Measurements from ENCODE around the gene TBC1D23.
A peak's percentile ranks its signal among the peaks of the same experiment; 100 is the strongest.

TBC1D23 gene

DNA sequence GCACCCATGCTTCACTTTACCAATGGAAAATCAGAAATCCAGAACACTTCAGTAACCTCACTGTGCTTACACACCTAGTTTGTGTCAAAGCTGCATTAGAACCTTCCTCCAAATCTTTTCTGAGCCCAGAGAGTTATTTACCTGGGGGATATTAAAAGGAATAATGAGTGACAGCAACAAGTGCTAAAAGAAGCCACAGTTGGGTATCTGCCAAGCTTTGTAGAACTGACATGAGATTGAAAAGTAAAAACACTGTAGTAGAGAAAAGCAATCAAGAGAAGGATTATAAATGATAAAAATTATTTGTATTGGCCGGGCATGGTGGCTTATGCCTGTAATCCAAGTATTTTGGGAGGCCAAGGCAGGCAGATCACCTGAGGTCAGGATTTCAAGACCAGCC is 8.8 kb upstream of the TBC1D23 start:
- Histone ChIP-seq H4K91ac (ENCODE audit: low read length) (no peak overlapping the region), H3K23ac (ENCODE audit: low read length in 2 of 2) (no peak overlapping the region), H2BK5ac (ENCODE audit: low read depth, low read length, poor library complexity, severe bottlenecking) (no peak overlapping the region), H2BK12ac (ENCODE audit: low read length in 2 of 2) (no peak overlapping the region), H3K4me3 (ENCODE audit: insufficient read depth in 1 of 2, low read depth in 1 of 2, low read length in 2 of 2) (no peak overlapping the region), H2BK120ac (ENCODE audit: low read depth, low read length) (peak overlapping the region; percentile 61), H3K79me1 (replicated peaks; ENCODE audit: low read length, poor library complexity, severe bottlenecking) (no peaks in the 10 kb centered on the region), H2BK15ac (ENCODE audit: low read depth, poor library complexity, severe bottlenecking) (no peak overlapping the region), H3K36me3 (ENCODE audit: control insufficient read depth in 1 of 2, insufficient read depth in 2 of 2, low read depth in 1 of 2, low read length in 2 of 2) (peaks cover 0 to 10% of the 10 kb centered on the region in 2 experiments), H3K27ac (ENCODE audit: low read length, poor library complexity, severe bottlenecking) (no peak overlapping the region), H2AK5ac (ENCODE audit: low read length, severe bottlenecking) (no peak overlapping the region), H3K9me3 (ENCODE audit: control insufficient read depth, low read length) (no peaks in the 10 kb centered on the region), H3K27me3 (ENCODE audit: control insufficient read depth in 1 of 2, insufficient read depth in 1 of 2, low read length in 2 of 2) (no peaks in the 10 kb centered on the region), H3K4me1 (ENCODE audit: control insufficient read depth, insufficient read depth, low read depth, low read length) (no peaks in the 10 kb centered on the region), H3K4ac (ENCODE audit: low read depth in 1 of 2, low read length in 2 of 2) (no peak overlapping the region), H3K18ac (ENCODE audit: low read depth in 1 of 2, low read length in 2 of 2) (no peak overlapping the region), H3K4me2 (ENCODE audit: low read length, poor library complexity, severe bottlenecking) (no peak overlapping the region), H3K14ac (ENCODE audit: low read length in 2 of 2) (no peak overlapping the region), H2AFZ (ENCODE audit: low read depth, low read length) (no peak overlapping the region), H3K9ac (ENCODE audit: low read length) (no peak overlapping the region), H4K8ac (ENCODE audit: low read length) (no peak overlapping the region)
- 97% methylated on average over 1 of the region's 1 CpG for WGBS
- no peak for DNase-seq

DNA sequence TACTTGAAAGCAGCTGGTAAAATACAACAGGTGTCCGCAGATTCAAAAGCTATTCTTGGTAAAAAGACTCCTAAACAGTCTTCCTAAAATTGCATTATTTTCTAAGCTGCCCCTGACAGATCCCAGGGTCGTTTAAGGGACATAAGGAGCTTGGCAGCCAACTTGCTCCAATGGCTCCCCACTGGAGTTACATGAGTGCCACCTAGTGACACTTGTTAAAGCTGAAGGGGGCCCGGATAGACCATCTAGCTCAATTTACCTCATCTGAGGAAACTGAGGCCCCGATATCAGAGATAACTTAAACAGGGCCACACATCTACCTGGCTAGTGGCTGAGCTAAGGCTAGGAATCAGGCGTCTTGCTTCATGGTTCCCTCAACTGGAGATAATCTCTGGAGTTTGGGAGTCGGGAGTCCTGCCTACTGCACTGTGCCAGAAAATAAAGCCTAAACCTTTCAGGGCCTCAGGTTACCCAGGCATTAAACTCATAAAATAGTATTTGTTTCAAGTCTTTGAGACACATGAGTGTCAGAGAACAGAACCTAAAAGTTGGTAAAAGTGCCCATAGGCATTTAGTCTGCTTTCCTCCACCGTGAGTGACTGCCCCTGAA is 6.5 kb upstream of the TBC1D23 start:
- peak overlapping the region in 1 of 2 experiments; percentile 24 for H3K4ac ChIP-seq (ENCODE audit: low read depth in 1 of 2, low read length in 2 of 2)
- peaks cover 0 to 6% of the 10 kb centered on the region in 2 experiments for H3K36me3 ChIP-seq (ENCODE audit: control insufficient read depth in 1 of 2, insufficient read depth in 2 of 2, low read depth in 1 of 2, low read length in 2 of 2)
- WGBS = 34% methylated on average over 6 of the region's 7 CpGs
- no peaks in the 10 kb centered on the region for H3K4me1 ChIP-seq (ENCODE audit: control insufficient read depth, insufficient read depth, low read depth, low read length)
- H3K14ac ChIP-seq (ENCODE audit: low read length in 2 of 2) = no peak overlapping the region
- peak overlapping the region; percentile 26 for H2BK15ac ChIP-seq (ENCODE audit: low read depth, poor library complexity, severe bottlenecking)
- no peaks in the 10 kb centered on the region for H3K79me1 ChIP-seq (replicated peaks; ENCODE audit: low read length, poor library complexity, severe bottlenecking)
- H3K4me2 ChIP-seq (ENCODE audit: low read length, poor library complexity, severe bottlenecking) = peak overlapping the region; percentile 16
- no peak overlapping the region for H3K23ac ChIP-seq (ENCODE audit: low read length in 2 of 2)
- no peak overlapping the region for H2BK5ac ChIP-seq (ENCODE audit: low read depth, low read length, poor library complexity, severe bottlenecking)
- H2AK5ac ChIP-seq (ENCODE audit: low read length, severe bottlenecking) = peak overlapping the region; percentile 76
- no peak overlapping the region for H2BK120ac ChIP-seq (ENCODE audit: low read depth, low read length)
- no peaks in the 10 kb centered on the region for H3K27me3 ChIP-seq (ENCODE audit: control insufficient read depth in 1 of 2, insufficient read depth in 1 of 2, low read length in 2 of 2)
- H2AFZ ChIP-seq (ENCODE audit: low read depth, low read length) = no peak overlapping the region
- H4K91ac ChIP-seq (ENCODE audit: low read length) = no peak overlapping the region
- peak; percentile 86 for DNase-seq
- no peak overlapping the region for H3K27ac ChIP-seq (ENCODE audit: low read length, poor library complexity, severe bottlenecking)
- no peak overlapping the region for H4K8ac ChIP-seq (ENCODE audit: low read length)
- no peaks in the 10 kb centered on the region for H3K9me3 ChIP-seq (ENCODE audit: control insufficient read depth, low read length)
- peak overlapping the region; percentile 83 to 93 for H2BK12ac ChIP-seq (ENCODE audit: low read length in 2 of 2)
- H3K4me3 ChIP-seq (ENCODE audit: insufficient read depth in 1 of 2, low read depth in 1 of 2, low read length in 2 of 2) = no peak overlapping the region
- peak overlapping the region in 1 of 2 experiments; percentile 88 for H3K18ac ChIP-seq (ENCODE audit: low read depth in 1 of 2, low read length in 2 of 2)
- peak overlapping the region; percentile 78 for H3K9ac ChIP-seq (ENCODE audit: low read length)

DNA sequence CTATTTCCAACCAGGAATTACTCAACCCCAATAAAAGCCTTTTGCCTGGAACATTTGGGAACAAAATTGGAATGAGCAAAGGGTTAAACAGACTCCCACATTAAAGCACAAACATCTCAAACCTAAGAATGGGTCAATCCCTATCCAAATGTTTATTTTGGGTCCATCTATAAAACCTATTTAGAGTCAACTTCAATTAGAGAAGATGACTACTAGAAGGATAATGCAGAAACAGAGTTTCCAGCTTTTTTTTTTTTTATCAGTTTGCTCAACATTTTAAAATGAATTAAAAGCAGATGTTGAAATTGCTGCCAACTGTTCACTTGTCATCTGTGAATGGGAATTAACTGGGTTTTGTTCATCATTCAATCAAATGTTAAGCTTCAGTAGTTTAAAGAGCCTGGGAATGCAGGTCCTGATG is 4.1 kb upstream of the TBC1D23 start:
- Histone ChIP-seq H3K27me3 (ENCODE audit: control insufficient read depth in 1 of 2, insufficient read depth in 1 of 2, low read length in 2 of 2) (no peaks in the 10 kb centered on the region), H2BK15ac (ENCODE audit: low read depth, poor library complexity, severe bottlenecking) (no peak overlapping the region), H4K91ac (ENCODE audit: low read length) (no peak overlapping the region)

GRCh38 chr3:100257586-100257985 is 3.2 kb upstream of the TBC1D23 start:
- no peak overlapping the region for H2BK12ac ChIP-seq (ENCODE audit: low read length in 2 of 2)
- no peak overlapping the region for H2BK15ac ChIP-seq (ENCODE audit: low read depth, poor library complexity, severe bottlenecking)
- H3K27ac ChIP-seq (ENCODE audit: low read length, poor library complexity, severe bottlenecking) = no peak overlapping the region
- H3K9ac ChIP-seq (ENCODE audit: low read length) = peak overlapping the region; percentile 78
- no peak overlapping the region for H3K23ac ChIP-seq (ENCODE audit: low read length in 2 of 2)
- WGBS = 87% methylated on average over 3 of the region's 3 CpGs
- no peak for DNase-seq
- H2BK120ac ChIP-seq (ENCODE audit: low read depth, low read length) = no peak overlapping the region
- no peak overlapping the region for H3K14ac ChIP-seq (ENCODE audit: low read length in 2 of 2)
- peak overlapping the region in 1 of 2 experiments; percentile 63 for H3K4me3 ChIP-seq (ENCODE audit: insufficient read depth in 1 of 2, low read depth in 1 of 2, low read length in 2 of 2)
- H3K4ac ChIP-seq (ENCODE audit: low read depth in 1 of 2, low read length in 2 of 2) = peak overlapping the region in 1 of 2 experiments; percentile 20
- H4K91ac ChIP-seq (ENCODE audit: low read length) = no peak overlapping the region
- H3K27me3 ChIP-seq (ENCODE audit: control insufficient read depth in 1 of 2, insufficient read depth in 1 of 2, low read length in 2 of 2) = no peaks in the 10 kb centered on the region
- H2AK5ac ChIP-seq (ENCODE audit: low read length, severe bottlenecking) = no peak overlapping the region
- H2AFZ ChIP-seq (ENCODE audit: low read depth, low read length) = no peak overlapping the region
- H3K4me1 ChIP-seq (ENCODE audit: control insufficient read depth, insufficient read depth, low read depth, low read length) = peaks cover 3% of the 10 kb centered on the region
- H3K4me2 ChIP-seq (ENCODE audit: low read length, poor library complexity, severe bottlenecking) = no peak overlapping the region
- H3K36me3 ChIP-seq (ENCODE audit: control insufficient read depth in 1 of 2, insufficient read depth in 2 of 2, low read depth in 1 of 2, low read length in 2 of 2) = no peaks in the 10 kb centered on the region
- no peak overlapping the region for H2BK5ac ChIP-seq (ENCODE audit: low read depth, low read length, poor library complexity, severe bottlenecking)
- H4K8ac ChIP-seq (ENCODE audit: low read length) = no peak overlapping the region
- peak overlapping the region in 1 of 2 experiments; percentile 38 for H3K18ac ChIP-seq (ENCODE audit: low read depth in 1 of 2, low read length in 2 of 2)
- H3K79me1 ChIP-seq (replicated peaks; ENCODE audit: low read length, poor library complexity, severe bottlenecking) = no peaks in the 10 kb centered on the region
- H3K9me3 ChIP-seq (ENCODE audit: control insufficient read depth, low read length) = no peaks in the 10 kb centered on the region

More for the DNA sequence above, 4.1 kb upstream of the TBC1D23 start:
- Histone ChIP-seq H3K27ac (ENCODE audit: low read length, poor library complexity, severe bottlenecking) (no peak overlapping the region), H3K4me1 (ENCODE audit: control insufficient read depth, insufficient read depth, low read depth, low read length) (peaks cover 2% of the 10 kb centered on the region), H4K8ac (ENCODE audit: low read length) (no peak overlapping the region), H2BK5ac (ENCODE audit: low read depth, low read length, poor library complexity, severe bottlenecking) (no peak overlapping the region), H2AFZ (ENCODE audit: low read depth, low read length) (no peak overlapping the region), H3K18ac (ENCODE audit: low read depth in 1 of 2, low read length in 2 of 2) (no peak overlapping the region), H3K36me3 (ENCODE audit: control insufficient read depth in 1 of 2, insufficient read depth in 2 of 2, low read depth in 1 of 2, low read length in 2 of 2) (no peaks in the 10 kb centered on the region), H3K4me3 (ENCODE audit: insufficient read depth in 1 of 2, low read depth in 1 of 2, low read length in 2 of 2) (peak overlapping the region in 1 of 2 experiments; percentile 63), H3K23ac (ENCODE audit: low read length in 2 of 2) (no peak overlapping the region), H2BK120ac (ENCODE audit: low read depth, low read length) (no peak overlapping the region), H3K9me3 (ENCODE audit: control insufficient read depth, low read length) (no peaks in the 10 kb centered on the region), H3K9ac (ENCODE audit: low read length) (peak overlapping the region; percentile 78), H3K4me2 (ENCODE audit: low read length, poor library complexity, severe bottlenecking) (no peak overlapping the region), H3K79me1 (replicated peaks; ENCODE audit: low read length, poor library complexity, severe bottlenecking) (no peaks in the 10 kb centered on the region), H3K14ac (ENCODE audit: low read length in 2 of 2) (no peak overlapping the region), H2BK12ac (ENCODE audit: low read length in 2 of 2) (no peak overlapping the region), H3K4ac (ENCODE audit: low read depth in 1 of 2, low read length in 2 of 2) (no peak overlapping the region), H2AK5ac (ENCODE audit: low read length, severe bottlenecking) (no peak overlapping the region)
- no peak for DNase-seq

Measured in mesenchymal stem cell (in vitro differentiated cells and primary cell).